Mammary epithelial cell (primary cell): Measurements from ENCODE around the gene SPACDR.

Experiments used
- CTCF ChIP-seq, 2 donors: IDR thresholded peaks in 1 of 2; conservative IDR thresholded peaks in 1 of 2; 2 replicates each; pipeline ENCODE4 v1.5.1; 2011 to 2012; ENCODE audit warnings: inconsistent platforms in 2 of 2, low read length in 2 of 2, mild to moderate bottlenecking in 2 of 2, control low read depth in 1 of 2, low read depth in 1 of 2; ENCODE audit not compliant: insufficient read depth in 1 of 2; ENCODE audit errors: extremely low read depth in 1 of 2
- EZH2 ChIP-seq: IDR thresholded peaks from 2 replicates; pipeline ENCODE4 v1.6.1; 2012; ENCODE audit warnings: low read length, inconsistent platforms, borderline replicate concordance

- TF ChIP-seq CTCF (conservative IDR thresholded peaks at IDR 0.05 in 1 of 2, IDR thresholded peaks at IDR 0.05 in 1 of 2; ENCODE audit: extremely low read depth in 1 of 2, insufficient read depth in 1 of 2, low read depth in 1 of 2, low read length in 2 of 2) (no peak), EZH2 (no peak)
Observed at GRCh38 chr7:100482728-100483089, 18.6 kb upstream of the SPACDR start.
